Measurements from ENCODE around the gene C4orf50.

The C4orf50 gene

GRCh38 chr4:5990446-5991160, 27.6 kb downstream of the C4orf50 start:
- DNase-seq = no peak

GRCh38 chr4:5989236-5990225, 28.7 kb downstream of the C4orf50 start:
- DNase-seq = no peak

GRCh38 chr4:5988086-5988845, 30.0 kb downstream of the C4orf50 start:
- DNase-seq = no peak

GRCh38 chr4:5984843-5985242, 33.4 kb downstream of the C4orf50 start:
- no peak for DNase-seq

DNA sequence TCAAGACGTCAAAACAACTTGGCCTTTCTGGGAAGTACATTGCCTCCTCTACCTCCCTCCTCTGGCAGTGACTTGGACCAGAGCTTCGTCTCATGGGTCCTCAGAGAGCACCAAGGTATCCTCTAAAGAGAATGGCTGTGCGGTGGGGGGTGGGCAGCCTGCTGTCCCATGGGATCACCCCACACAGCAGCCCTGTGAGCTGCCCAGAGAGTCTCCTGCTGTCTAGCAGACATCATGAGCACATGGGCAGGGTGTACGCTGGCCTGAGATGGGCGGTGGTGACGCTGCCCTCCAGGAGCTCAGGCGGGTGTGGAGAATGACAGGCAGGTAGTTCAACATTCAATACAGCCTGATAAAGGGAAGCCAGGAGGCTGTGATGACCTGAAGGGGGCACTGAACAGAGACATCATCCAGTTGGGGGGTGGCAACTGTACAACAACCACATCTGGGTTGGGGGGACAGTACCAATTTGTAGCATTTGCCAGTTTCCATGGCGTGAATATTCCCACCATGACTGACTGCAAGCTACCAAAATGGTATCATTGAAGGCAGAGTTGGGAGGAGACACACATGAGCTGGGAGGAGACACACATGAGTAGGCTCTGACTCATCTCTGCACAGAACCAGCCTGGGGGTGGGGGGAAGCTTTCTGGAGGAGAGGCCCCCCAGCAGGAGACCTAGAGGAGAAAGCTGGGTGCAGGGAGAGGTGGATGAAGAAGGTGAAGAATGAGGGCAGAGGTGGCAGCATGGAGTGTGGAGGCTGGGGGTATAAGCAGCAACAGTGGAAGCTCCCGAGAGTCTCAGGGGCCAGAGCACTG, 35.9 kb downstream of the C4orf50 start:
- DNase-seq = no peak

DNA sequence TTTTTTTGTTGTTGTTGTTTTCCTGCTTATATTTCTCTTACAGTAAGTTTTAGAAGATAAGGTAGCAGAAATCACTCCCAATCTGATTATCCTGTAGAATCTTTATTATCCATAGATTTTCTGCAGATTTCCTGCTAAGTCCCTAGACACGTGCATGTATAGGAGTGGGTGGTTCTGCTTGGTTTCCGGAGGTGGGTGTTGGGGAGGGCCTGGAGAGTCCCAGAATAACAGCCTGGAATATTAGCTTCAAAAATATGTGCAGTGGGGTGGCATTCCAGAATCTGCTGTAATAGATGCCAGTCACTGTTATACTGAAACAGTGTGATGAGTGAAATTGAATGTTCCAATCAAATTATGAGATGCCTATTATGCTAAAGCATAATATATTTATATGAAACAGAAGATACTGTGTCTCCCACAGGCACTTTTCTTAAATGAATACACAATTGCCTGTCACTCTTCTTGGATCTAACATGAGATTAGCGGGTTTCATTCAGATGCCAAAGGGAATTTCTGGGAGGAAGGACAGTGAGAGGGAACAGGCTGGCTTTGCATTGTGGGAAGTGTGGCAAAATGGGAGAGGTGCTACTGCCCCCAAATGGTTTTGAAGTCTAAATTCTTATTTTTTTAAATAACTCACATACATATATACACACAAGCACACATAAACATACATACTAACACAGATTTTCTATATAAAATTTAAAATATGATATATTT, 37.6 kb downstream of the C4orf50 start:
- DNase-seq = no peak

DNA sequence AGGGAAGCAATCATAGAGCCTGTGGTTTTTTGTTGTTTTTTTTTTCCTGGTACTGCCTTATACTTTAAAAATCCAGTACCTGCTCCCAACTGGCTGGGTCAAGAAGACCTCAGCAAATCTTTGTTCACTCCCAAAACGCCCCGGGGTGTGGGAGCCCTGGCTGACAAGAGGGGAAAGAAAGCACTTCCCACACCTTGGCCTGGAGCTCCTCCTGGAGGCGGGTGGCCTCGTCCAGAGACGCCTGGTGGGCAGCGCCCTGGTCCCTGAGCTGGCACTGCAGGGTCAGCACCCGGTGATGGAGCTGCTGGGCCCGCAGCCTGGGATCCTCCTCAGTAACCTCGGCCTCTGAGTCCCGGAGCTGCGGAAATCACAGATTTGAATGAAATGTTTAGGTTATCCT, 38.2 kb downstream of the C4orf50 start:
- DNase-seq = no peak

GRCh38 chr4:5976921-5977320, 41.3 kb downstream of the C4orf50 start:
- no peak for DNase-seq

DNA sequence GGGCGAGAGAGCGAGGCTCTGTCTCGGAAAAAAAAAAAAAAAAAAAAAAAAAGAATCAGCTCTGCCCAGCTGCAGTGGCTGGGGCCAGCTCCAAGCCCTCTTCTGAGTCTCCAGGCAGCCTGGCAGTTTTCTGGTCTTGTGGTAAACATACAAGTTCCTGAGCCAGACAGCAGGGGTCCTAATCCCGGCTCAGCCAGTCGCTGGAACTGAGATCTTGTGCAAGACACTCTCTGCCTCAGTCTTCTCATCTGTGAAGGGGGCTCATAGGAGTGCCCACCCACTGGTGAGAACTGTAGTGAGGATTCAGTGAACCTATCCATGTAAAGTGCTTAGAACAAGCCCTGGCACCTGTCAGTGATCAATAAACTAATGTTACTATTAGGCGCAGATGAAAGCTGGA, 41.8 kb downstream of the C4orf50 start:
- DNase-seq = no peak

DNA sequence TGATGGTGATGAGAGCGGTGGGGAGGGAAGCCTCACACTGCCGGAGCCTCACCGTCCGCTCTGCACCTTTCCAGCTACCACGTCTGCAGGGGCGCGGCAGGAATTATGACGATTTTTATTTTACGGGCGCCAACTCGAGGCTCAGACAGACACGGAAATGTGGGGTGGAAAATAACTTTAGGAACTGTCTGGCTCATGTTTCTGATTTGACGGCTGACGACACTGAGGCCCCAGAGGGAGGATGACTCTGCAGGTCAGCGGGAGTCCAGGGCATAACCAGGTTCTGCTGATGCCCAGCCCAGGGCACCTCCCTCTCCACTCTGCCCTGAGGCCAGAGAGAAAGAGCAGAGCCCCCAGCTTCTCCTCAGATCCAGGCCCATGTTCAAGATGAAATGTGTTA, 43.9 kb downstream of the C4orf50 start:
- DNase-seq = no peak

- DNase-seq = no peak
Measured at GRCh38 chr4:5973486-5974220, 44.6 kb downstream of the C4orf50 start.

GRCh38 chr4:5973033-5973432, 45.2 kb downstream of the C4orf50 start:
- DNase-seq = no peak

DNA sequence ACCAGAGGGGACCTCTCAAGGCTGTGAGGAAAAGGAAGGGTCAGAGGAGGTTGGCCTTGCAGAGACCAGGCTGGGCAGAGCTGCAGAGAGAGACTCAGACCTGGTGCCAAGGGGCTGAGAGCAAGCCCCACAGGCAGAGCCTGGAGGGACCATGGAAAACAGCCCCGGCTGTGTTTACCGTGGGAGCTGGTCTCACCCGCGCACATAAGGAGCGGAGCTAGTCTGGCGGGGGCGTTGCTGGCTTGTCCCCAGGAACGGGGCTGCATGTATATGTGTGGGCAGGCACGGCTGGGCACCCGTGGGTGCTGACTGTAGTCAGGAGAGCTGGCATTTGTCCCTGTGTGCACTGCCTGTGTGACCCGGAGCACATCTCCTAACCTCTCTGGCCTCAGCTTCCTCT, 45.7 kb downstream of the C4orf50 start:
- DNase-seq = no peak

GRCh38 chr4:5971078-5971450, 47.2 kb downstream of the C4orf50 start:
- no peak for DNase-seq

DNA sequence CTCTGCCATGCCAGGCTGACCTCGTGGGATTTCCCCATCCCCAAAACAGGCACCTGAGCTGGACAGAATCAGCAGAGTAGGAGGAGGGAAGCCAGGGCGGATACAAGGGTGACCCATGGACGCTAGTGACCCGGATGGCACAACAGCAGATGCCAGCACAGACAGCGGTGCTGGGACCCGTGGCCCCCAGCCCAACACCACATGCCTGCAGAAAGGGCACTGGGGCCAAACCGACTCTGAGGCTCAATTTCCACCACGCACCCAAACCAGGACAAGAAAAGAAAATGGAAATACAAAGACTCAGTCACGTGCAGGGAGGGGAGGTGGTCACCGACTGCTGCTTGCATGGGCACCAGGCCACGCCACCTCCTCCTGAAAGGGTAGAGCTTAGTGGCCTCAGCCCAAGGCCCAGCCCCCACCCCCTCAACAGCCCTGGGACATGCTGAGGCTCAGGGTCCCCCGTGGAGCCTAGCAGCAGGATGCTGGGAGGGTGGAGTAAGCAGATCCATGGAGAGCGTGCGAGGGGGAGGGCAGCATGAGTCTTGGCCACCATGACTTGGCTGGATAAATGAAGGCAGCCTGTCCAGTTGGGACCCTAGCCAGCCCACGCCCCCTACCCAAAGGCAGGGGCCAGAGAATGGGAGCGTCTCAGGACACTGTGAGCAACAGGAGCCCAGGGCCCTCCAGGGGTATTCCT, 47.7 kb downstream of the C4orf50 start:
- DNase-seq = no peak

DNA sequence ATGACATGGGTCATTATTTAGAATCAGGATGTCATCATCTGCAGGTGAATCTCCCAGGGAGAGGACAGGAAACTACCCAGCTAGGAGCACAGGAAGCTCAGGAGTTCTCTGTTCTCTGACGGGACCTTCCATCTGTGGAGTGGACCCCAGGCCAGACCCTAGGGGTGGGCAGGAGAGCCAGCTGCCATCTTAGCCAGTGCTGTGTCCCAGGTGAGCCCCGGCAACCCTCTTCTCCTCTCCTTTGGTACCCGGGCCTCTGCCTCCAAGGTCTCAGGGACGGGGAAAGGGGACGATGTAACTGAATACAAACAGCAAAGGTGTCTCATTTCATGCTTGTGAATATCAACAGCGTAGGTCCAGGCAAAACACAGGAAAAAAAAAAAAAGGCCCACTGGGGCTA, 48.5 kb downstream of the C4orf50 start:
- DNase-seq = no peak

DNA sequence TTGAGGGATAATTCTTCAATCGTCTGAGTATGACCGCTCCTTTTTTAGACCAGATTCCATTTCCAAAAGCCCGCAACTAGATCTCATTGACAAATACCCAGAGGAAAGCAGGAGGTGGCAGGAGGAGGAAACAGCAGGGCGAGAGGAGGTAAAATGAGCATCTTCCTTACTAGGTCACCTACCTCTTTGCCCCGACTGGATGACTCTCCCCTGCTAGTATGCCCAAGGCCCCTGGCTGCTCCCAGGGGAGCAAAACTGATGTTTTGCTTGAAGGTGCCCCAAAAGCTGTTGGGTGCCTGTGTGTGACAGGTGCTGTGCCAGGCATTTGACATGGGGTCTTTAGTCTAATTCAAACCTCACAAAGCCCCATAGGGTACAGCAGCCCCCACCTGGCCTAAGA, 48.9 kb downstream of the C4orf50 start:
- DNase-seq = no peak

GRCh38 chr4:5968246-5968645, 50.0 kb downstream of the C4orf50 start:
- no peak for DNase-seq

DNA sequence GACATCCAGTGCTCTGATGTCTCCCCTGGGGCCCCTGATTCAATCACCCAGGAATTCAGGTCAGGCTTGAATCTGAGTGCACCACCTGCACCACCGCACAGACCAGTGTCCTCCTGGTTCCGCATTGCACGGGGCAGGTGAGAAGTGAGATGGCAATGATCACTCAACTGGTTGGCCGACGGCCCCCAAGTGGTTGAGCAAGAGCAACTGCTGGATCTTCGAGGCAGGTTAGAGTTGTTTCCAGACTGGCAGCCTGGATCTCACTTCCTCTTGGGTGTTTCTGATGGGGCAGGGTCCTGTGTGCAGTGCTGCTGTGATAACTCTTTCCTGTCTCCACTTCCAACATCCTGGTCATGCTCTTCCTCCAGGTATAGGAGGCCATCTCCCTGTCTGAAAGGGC, 50.4 kb downstream of the C4orf50 start:
- DNase-seq = no peak

DNA sequence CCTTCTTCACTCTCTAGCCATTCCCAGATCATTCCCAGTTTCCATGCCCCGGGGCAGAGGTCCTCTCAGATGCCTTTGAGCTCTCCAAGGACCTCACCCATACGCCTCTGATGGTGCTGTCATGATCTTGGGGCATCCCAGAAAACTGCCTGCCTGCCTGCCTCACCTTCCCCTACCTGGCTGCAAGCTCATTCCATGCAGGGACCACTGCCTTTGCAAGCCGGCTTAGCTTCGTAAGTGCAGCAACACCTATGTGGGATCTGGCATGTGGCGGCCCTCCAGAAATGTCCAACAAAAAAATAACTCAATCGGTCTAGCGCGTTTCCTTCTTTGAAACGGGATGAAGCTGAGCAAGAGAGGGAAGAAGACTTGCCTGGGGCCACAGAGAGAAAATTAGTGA, 53.0 kb downstream of the C4orf50 start:
- no peak for DNase-seq

GRCh38 chr4:5964030-5964429, 54.2 kb downstream of the C4orf50 start:
- DNase-seq = no peak

All from amniotic stem cell (primary cell).